ENCODE results near the gene PPM1M. TPM values are rescaled to one million over a fixed set of nuclear protein-coding genes. Genes with fewer than 3 reads are reported as not detected.

PPM1M gene
- total and polyA plus RNA-seq, 2 experiments from 2014 or later: 6.2 to 10.7 TPM

GRCh38 chr3:52233108-52233591 lies 12.4 kb upstream of the PPM1M start:
- H3K27me3 ChIP-seq: no peaks in the 10 kb centered on the region
- TF ChIP-seq EZH2phosphoT487 (IDR thresholded peaks at IDR 0.05; ENCODE audit: low read depth, severe bottlenecking, unreplicated experiment) (no peak), CTCF (IDR thresholded peaks at IDR 0.05; ENCODE audit: poor library complexity) (no peak), EZH2 (IDR thresholded peaks at IDR 0.05; ENCODE audit: borderline replicate concordance) (no peak)
- no peak for DNase-seq (ENCODE audit: low spot score)
- H3K79me2 ChIP-seq: peaks cover 31% of the 10 kb centered on the region
- H3K27ac ChIP-seq: no peak overlapping the region
- no peaks in the 10 kb centered on the region for H3K9me2 ChIP-seq (replicated peaks; ENCODE audit: insufficient read depth)
- H4K20me1 ChIP-seq (ENCODE audit: insufficient read depth, poor library complexity, severe bottlenecking): peaks cover 5% of the 10 kb centered on the region
- 92% methylated on average over 5 of the region's 5 CpGs for WGBS (ENCODE audit: low lambda C conversion rate, missing lambda C conversion rate)
- H3K4me2 ChIP-seq: no peak overlapping the region
- H3K4me1 ChIP-seq (ENCODE audit: insufficient read depth): peaks cover 13% of the 10 kb centered on the region
- H2AFZ ChIP-seq: no peak overlapping the region
- no peaks in the 10 kb centered on the region for H3K9me3 ChIP-seq (ENCODE audit: low read depth)
- no peak overlapping the region for H3K4me3 ChIP-seq
- no peaks in the 10 kb centered on the region for H3K36me3 ChIP-seq (replicated peaks; ENCODE audit: insufficient read depth, low read depth)

GRCh38 chr3:52233968-52234367 lies 11.6 kb upstream of the PPM1M start:
- H3K4me2 ChIP-seq: no peak overlapping the region
- H3K9me2 ChIP-seq (replicated peaks; ENCODE audit: insufficient read depth): no peaks in the 10 kb centered on the region
- no peak for DNase-seq (ENCODE audit: low spot score)
- H3K27me3 ChIP-seq: no peaks in the 10 kb centered on the region
- H2AFZ ChIP-seq: no peak overlapping the region
- H3K4me1 ChIP-seq (ENCODE audit: insufficient read depth): peaks cover 17% of the 10 kb centered on the region
- H3K4me3 ChIP-seq: no peak overlapping the region
- no peaks in the 10 kb centered on the region for H3K36me3 ChIP-seq (replicated peaks; ENCODE audit: insufficient read depth, low read depth)
- no peaks in the 10 kb centered on the region for H3K9me3 ChIP-seq (ENCODE audit: low read depth)
- 94% methylated on average over 3 of the region's 3 CpGs for WGBS (ENCODE audit: low lambda C conversion rate, missing lambda C conversion rate)
- no peak overlapping the region for H3K27ac ChIP-seq
- peaks cover 7% of the 10 kb centered on the region for H4K20me1 ChIP-seq (ENCODE audit: insufficient read depth, poor library complexity, severe bottlenecking)
- TF ChIP-seq EZH2phosphoT487 (IDR thresholded peaks at IDR 0.05; ENCODE audit: low read depth, severe bottlenecking, unreplicated experiment) (no peak), EZH2 (IDR thresholded peaks at IDR 0.05; ENCODE audit: borderline replicate concordance) (no peak), CTCF (IDR thresholded peaks at IDR 0.05; ENCODE audit: poor library complexity) (no peak)
- H3K79me2 ChIP-seq: peaks cover 38% of the 10 kb centered on the region

- no peaks in the 10 kb centered on the region for H3K36me3 ChIP-seq (replicated peaks; ENCODE audit: insufficient read depth, low read depth)
- no peak overlapping the region for H2AFZ ChIP-seq
- H3K27ac ChIP-seq: no peak overlapping the region
- H3K4me2 ChIP-seq: no peak overlapping the region
- H3K4me3 ChIP-seq: no peak overlapping the region
- peaks cover 7% of the 10 kb centered on the region for H4K20me1 ChIP-seq (ENCODE audit: insufficient read depth, poor library complexity, severe bottlenecking)
- no peak for TF ChIP-seq CTCF (IDR thresholded peaks at IDR 0.05; ENCODE audit: poor library complexity)
- no peak for TF ChIP-seq EZH2 (IDR thresholded peaks at IDR 0.05; ENCODE audit: borderline replicate concordance)
- no peak for TF ChIP-seq EZH2phosphoT487 (IDR thresholded peaks at IDR 0.05; ENCODE audit: low read depth, severe bottlenecking, unreplicated experiment)
- WGBS (ENCODE audit: low lambda C conversion rate, missing lambda C conversion rate): 92% methylated on average over 14 of the region's 15 CpGs
- no peaks in the 10 kb centered on the region for H3K27me3 ChIP-seq
- H3K9me2 ChIP-seq (replicated peaks; ENCODE audit: insufficient read depth): no peaks in the 10 kb centered on the region
- no peaks in the 10 kb centered on the region for H3K9me3 ChIP-seq (ENCODE audit: low read depth)
- H3K79me2 ChIP-seq: peaks cover 40% of the 10 kb centered on the region
- H3K4me1 ChIP-seq (ENCODE audit: insufficient read depth): peaks cover 20% of the 10 kb centered on the region
- no peak for DNase-seq (ENCODE audit: low spot score)
Observed at GRCh38 chr3:52234516-52235447, 10.8 kb upstream of the PPM1M start.
